HG03280 (cell line): ENCODE data around the gene UTF1.

ENCODE experiments used
- ATAC-seq: cut with Tn5 transposase; IDR thresholded peaks from one replicate; pipeline ENCODE4 v1.9.1; 2021; ENCODE audit warnings: mild to moderate bottlenecking, moderate library complexity; ENCODE audit not compliant: unreplicated experiment

UTF1 gene

GRCh38 chr10:133230044-133230361 lies at the start of gene UTF1:
Gene UTF1 (plus strand): TSS chr10:133230217. CDS start chr10:133230289, 72 bp downstream.
- ATAC-seq, result no peak

- ATAC-seq, result no peak
These were observed 48.9 kb upstream of the UTF1 start for GRCh38 chr10:133180965-133181639.

- ATAC-seq, result no peak
These were observed 47.8 kb upstream of the UTF1 start for GRCh38 chr10:133182190-133182589.

- no peak for ATAC-seq
These were observed 47.0 kb upstream of the UTF1 start for GRCh38 chr10:133182791-133183645.

GRCh38 chr10:133183646-133184378 lies 46.2 kb upstream of the UTF1 start:
- no peak for ATAC-seq

GRCh38 chr10:133184591-133185244 lies 45.3 kb upstream of the UTF1 start:
- ATAC-seq, result no peak

- no peak for ATAC-seq
These were observed 44.6 kb upstream of the UTF1 start for GRCh38 chr10:133185421-133185820.

- ATAC-seq, result no peak
These were observed 44.1 kb upstream of the UTF1 start for GRCh38 chr10:133185916-133186315.

- ATAC-seq, result no peak
These were observed 43.5 kb upstream of the UTF1 start for GRCh38 chr10:133186416-133187090.

GRCh38 chr10:133187091-133187905 lies 42.7 kb upstream of the UTF1 start:
- no peak for ATAC-seq

GRCh38 chr10:133187906-133188681 lies 41.9 kb upstream of the UTF1 start:
- no peak for ATAC-seq

GRCh38 chr10:133189256-133189655 lies 40.8 kb upstream of the UTF1 start:
- ATAC-seq, result no peak

GRCh38 chr10:133189726-133190125 lies 40.3 kb upstream of the UTF1 start:
- no peak for ATAC-seq

- no peak for ATAC-seq
These were observed 39.8 kb upstream of the UTF1 start for GRCh38 chr10:133190225-133190624.

- no peak for ATAC-seq
These were observed 38.4 kb upstream of the UTF1 start for GRCh38 chr10:133191651-133192050.

GRCh38 chr10:133194151-133194550 lies 35.9 kb upstream of the UTF1 start:
- ATAC-seq, result no peak

- ATAC-seq, result no peak
These were observed 34.9 kb upstream of the UTF1 start for GRCh38 chr10:133195096-133195495.

- no peak for ATAC-seq
These were observed 34.4 kb upstream of the UTF1 start for GRCh38 chr10:133195611-133196010.
